Measurements from ENCODE around the gene TENM3. TPM values are rescaled to one million over a fixed set of nuclear protein-coding genes. Genes with fewer than 3 reads are reported as not detected.
A peak's percentile ranks its signal among the peaks of the same experiment; 100 is the strongest.

The TENM3 gene
- total and polyA plus RNA-seq, 2 of the 8 experiments (the other 6 are each of a cell fraction or from before 2014, with no cell fraction given) = 36.9 to 69.3 TPM

- WGBS, 2 experiments (ENCODE audit: extremely low coverage in 1 of 2, insufficient coverage in 1 of 2, insufficient read length in 1 of 2, insufficient replicate concordance in 2 of 2, low coverage in 1 of 2, low lambda C conversion rate in 2 of 2, missing lambda C conversion rate in 1 of 2) = 86% methylated on average over 6 of the region's 6 CpGs; no CpG with 5 or more reads in 1 of the 2 experiments
- Histone ChIP-seq H3K4ac (replicated peaks; ENCODE audit: insufficient read length, low read depth, low read length) (no peak overlapping the region), H2BK5ac (ENCODE audit: low read depth, low read length) (no peak overlapping the region), H3K56ac (replicated peaks; ENCODE audit: insufficient read length, low read depth, low read length) (no peak overlapping the region), H2BK12ac (ENCODE audit: low read depth, low read length) (no peak overlapping the region), H2BK120ac (replicated peaks; ENCODE audit: low read depth, low read length) (no peak overlapping the region), H4K20me1 (replicated peaks in 1 of 2; ENCODE audit: control insufficient read depth in 1 of 2, insufficient read depth in 2 of 2, low read length in 2 of 2) (no peaks in the 10 kb centered on the region), H3K79me1 (ENCODE audit: low read depth, low read length) (peaks cover 2% of the 10 kb centered on the region; the same call in 1 of the 2 replicates), H3K27me3 (replicated peaks in 1 of 4; ENCODE audit: control insufficient read depth in 3 of 4, extremely low read depth in 1 of 4, insufficient read depth in 3 of 4, low read length in 3 of 4) (no peaks in the 10 kb centered on the region), H4K5ac (ENCODE audit: insufficient read length, low read depth, low read length) (no peak overlapping the region), H3K9me3 (ENCODE audit: insufficient read depth in 2 of 2, low read depth in 1 of 2, low read length in 1 of 2) (no peaks in the 10 kb centered on the region), H4K91ac (replicated peaks; ENCODE audit: insufficient read length, low read length) (no peak overlapping the region), H3K4me3 (ENCODE audit: extremely low read depth in 1 of 4, insufficient read depth in 2 of 4, low read depth in 3 of 4, low read length in 4 of 4) (no peak overlapping the region), H3K23me2 (ENCODE audit: low read depth, low read length) (no peaks in the 10 kb centered on the region), H3K36me3 (ENCODE audit: control insufficient read depth in 2 of 4, insufficient read depth in 4 of 4, low read length in 3 of 4) (no peaks in the 10 kb centered on the region), H3K27ac (ENCODE audit: low read depth, low read length) (no peak overlapping the region), H3K14ac (ENCODE audit: insufficient read length) (no peak overlapping the region), H2AFZ (ENCODE audit: low read length) (no peak overlapping the region), H3K4me1 (replicated peaks in 1 of 4; ENCODE audit: control insufficient read depth in 3 of 4, insufficient read depth in 4 of 4, low read length in 3 of 4) (peaks cover 0 to 9% (median 4%) of the 10 kb centered on the region in 4 experiments; a peak in 3 of 7 replicates), H3K18ac (ENCODE audit: extremely low read depth, low read length) (no peak overlapping the region), H4K8ac (ENCODE audit: extremely low read depth, insufficient read depth, low read length) (no peak overlapping the region), H3K9ac (replicated peaks in 1 of 4; ENCODE audit: extremely low read depth in 1 of 4, low read depth in 3 of 4, low read length in 3 of 4) (no peak overlapping the region; a peak in 1 of 7 replicates), H3K4me2 (ENCODE audit: insufficient read depth in 1 of 2, low read depth in 2 of 2, low read length in 2 of 2) (no peak overlapping the region), H3K23ac (ENCODE audit: insufficient read length) (no peak overlapping the region), H2BK15ac (ENCODE audit: low read length) (no peak overlapping the region), H2BK20ac (ENCODE audit: low read length) (no peak overlapping the region), H3K79me2 (ENCODE audit: control insufficient read depth in 1 of 2, insufficient read depth in 2 of 2, low read length in 2 of 2) (peaks cover 0 to 18% of the 10 kb centered on the region in 2 experiments; a peak in 2 of 4 replicates), H2AK5ac (ENCODE audit: low read depth, low read length) (no peak overlapping the region)
- CTCF ChIA-PET (ENCODE audit: partially characterized antibody) = interaction anchor here (1.4 kb wide), 1 partner anchor 312 kb away, joined by 3 read pairs; no protein-coding TSS in a partner anchor
- POLR2A ChIA-PET (ENCODE audit: partially characterized antibody) = interaction anchor here (2.2 kb wide), 1 partner anchor 10 kb away, joined by 10 read pairs; no protein-coding TSS in a partner anchor
- peak; percentile 24 for FAIRE-seq
- DNase-seq (ENCODE audit: low read depth in 1 of 2, low spot score in 2 of 2) = no peak
- TF ChIP-seq CEBPB (IDR thresholded peaks at IDR 0.05; ENCODE audit: low read depth, low read length) (no peak), E2F6 (IDR thresholded peaks at IDR 0.05) (no peak), CTBP2 (IDR thresholded peaks at IDR 0.05; ENCODE audit: borderline replicate concordance, insufficient read depth, insufficient read length, low read length) (no peak), RBBP5 (IDR thresholded peaks at IDR 0.05; ENCODE audit: borderline replicate concordance, low read depth, low read length) (no peak), TBP (IDR thresholded peaks at IDR 0.05; ENCODE audit: low read depth, low read length) (no peak), CBX5 (IDR thresholded peaks at IDR 0.05; ENCODE audit: low read depth, low read length) (no peak), NRF1 (IDR thresholded peaks at IDR 0.05; ENCODE audit: low read depth, low read length) (no peak)
Observed at GRCh38 chr4:182567119-182567518, 323.9 kb downstream of the TENM3 start.
